GM21529 (cell line): ENCODE measurements around the gene IGLL5.
"Not testable (repeated sequence)": the region's sequence is repeated elsewhere in the genome, so short reads cannot be mapped to it uniquely, and the experiment has no call there.

Experiments used
- ATAC-seq: cut with Tn5 transposase; IDR thresholded peaks from one replicate; pipeline ENCODE4 v1.9.1; 2021; ENCODE audit not compliant: unreplicated experiment

Gene IGLL5

DNA sequence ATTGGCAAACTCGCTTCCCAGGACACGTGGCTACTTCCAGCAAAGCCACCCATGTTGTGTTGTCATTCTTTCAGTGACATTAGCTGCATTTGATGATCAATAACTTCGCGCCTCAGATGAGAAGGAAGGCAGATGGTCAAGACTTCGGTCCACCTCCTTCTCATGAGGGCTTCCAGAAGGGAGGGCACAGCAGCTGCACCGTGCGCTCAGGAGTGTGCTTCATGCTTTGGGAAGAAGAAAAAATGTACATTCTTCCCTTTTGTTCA lies 25.3 kb downstream of the IGLL5 start:
- ATAC-seq: no peak

DNA sequence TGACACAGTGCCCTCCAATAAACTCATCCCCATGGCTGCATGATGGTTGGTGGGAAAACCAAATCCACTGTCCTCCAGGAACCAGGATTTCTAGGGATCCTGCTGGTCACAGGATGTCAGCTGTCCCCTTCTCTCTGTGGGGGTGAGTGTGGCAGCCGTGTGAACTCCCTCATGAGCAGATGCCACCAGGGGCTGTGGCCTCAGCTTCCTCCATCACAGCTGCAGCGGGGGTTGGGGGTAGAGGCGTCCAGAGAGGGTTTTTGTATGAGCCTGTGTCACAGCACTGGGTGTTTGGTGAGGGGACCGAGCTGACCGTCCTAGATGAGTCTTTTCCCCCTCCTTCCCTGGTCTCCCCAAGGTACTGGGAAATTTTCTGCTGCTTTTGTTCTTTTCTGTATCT lies 26.4 kb downstream of the IGLL5 start:
- ATAC-seq: no peak

DNA sequence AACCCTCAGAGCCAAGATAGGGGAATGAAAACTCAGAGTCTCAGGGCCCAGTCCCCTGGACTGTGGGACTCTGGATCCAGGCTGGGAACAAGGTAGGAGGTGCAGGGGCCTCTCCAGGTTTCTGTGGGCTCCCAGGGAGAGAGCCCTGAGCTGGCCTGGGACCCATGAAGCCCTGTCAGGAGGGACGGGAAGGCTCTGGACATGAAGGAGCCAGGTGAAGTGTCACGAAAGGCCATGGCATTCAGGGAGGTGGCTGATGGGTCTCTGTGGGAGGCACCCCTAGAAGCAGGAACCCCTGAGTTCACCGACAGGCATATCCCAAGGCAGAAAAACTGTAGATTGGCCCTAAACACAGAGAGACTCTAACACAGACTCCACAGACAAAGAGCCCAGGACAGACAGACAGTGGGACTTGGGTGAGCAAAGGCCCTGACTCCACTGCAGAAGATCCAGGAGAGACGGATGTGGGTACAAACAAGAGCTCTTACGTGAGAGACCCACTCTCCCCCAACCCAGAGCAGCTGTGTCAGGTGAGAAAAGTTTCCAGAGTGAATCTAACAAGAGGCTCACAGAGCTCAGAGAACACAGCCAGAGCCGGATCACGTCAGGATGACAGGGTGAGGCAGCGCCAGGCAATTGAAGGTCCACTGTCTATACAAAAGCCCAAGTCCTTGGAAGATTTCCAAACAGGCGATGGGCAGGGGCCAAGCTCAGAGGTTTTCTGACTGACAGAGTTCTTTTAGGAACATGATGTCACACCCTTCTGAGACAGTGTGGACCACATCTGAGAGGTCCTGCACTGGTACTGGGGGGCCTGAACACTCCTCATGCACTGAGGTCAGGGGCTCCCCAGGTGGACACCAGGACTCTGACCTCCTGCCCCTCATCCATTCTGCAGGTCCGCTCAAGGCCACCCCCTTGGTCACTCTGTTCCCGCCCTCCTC lies 27.4 kb downstream of the IGLL5 start:
- ATAC-seq: no peak

DNA sequence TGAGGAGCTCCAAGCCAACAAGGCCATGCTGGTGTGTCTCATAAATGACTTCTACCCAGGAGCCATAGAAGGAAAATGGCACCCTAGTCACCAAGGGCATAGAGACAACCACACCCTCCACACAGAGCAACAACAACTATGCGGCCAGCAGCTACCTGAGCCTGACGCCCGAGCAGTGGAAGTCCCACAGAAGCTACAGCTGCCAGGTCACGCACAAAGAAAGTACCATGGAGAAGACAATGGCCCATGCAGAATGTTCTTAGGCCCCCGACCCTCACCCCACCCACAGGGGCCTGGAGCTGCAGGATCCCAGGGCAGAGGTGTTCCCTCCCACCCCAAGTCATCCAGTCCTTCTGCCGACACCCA lies 28.0 kb downstream of the IGLL5 start:
- no peak for ATAC-seq

DNA sequence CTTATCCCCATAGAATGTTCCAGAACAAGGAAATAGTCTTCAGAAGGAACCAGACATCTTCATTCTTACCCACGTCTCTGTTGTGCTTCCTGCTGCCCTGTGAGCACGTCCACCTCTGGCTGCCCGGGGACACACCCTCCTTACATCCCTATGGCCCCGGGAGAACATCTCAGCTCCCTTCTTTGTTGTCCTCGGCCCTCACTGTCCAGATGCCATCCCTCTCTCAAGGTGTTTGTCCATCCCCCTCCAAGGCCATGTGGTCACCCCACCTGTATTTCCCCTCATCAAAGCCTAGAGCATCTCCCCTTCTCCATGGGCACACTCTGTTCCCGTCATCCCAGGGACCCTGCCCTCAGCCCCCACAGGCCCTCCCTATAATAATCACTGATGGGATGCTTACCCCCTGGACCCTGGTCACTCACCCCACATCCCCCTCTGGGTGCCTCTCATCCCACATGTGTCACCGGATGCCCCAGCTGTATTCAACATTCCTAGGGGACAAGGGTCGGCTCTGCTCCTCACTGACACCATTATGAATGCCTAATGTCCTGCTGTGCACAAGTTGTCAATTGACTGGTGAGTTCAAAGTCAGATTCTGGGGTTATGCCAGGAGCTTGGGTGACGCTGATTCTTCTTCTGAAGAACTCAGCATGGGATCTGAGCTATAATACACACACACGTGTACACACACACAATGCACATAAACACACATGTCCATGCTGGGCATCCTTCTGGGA lies 28.8 kb downstream of the IGLL5 start:
- ATAC-seq: no peak

DNA sequence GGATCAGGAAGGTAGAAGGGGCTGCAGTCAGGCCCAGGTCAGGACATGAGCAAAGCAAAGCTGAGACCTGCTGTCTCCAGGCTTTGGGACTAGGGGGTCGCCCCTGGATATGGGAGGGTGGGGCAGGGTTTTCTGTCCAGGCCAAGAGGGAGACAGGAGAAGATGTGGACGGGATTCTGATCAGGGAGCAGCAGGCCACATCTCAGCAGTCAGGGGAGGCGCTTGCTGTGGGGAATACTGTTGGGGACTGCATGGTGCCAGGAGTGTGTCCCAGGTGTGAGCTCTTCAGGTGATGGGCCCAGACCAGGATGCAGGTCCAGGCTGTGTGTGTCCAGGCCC lies 29.3 kb downstream of the IGLL5 start:
- ATAC-seq: no peak

DNA sequence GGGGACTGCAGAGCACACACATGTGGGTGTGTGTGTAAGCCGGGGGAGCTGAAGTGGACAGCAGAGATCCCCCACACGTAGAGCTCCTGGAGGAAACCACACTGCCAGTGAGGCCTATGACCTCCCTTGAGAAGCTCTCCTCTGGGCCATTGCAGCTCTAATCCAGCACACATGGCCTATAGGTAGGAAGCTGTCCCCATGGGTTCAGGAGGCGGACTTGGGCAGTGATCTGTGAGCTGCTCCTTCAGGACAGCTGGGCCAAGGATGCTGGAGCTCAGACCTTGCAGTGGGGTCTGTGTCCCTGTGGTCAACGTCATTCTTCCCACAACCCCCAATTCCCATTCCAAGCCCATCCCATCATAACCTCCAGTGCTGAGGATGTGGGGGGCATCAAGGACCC lies 29.8 kb downstream of the IGLL5 start:
- no peak for ATAC-seq

DNA sequence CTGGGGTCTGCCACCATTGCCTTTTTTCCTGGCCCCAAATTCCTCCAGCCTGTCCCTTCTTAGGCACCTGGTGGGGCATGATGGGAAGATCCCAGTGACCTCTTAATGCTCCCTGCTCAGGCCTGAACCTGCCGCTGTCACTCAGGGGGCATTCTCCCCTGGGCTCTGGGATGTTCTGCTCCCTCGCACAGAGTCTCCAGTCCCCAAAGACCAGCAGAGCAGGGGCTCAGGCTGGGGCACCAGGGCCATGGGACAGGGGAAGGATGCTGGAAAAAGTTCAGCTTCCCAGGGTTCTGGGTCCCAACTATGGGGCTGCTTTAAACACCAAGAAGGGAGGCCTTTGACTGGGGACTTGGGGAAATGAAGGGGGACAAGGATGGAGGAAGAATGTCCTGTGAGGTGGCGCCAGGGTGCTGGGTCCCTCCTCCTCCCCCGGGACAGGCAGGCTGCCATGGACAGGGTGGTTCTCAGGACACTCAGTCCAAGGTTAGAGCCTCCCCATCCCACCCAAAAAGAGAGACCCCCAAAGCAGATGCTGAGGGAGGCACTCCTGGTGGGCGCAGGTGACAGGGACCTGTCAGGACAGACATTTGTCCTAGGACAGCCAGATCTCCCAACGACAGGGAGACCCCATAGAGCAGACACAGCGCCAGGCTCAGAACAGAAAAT lies 30.8 kb downstream of the IGLL5 start:
- ATAC-seq: no peak

DNA sequence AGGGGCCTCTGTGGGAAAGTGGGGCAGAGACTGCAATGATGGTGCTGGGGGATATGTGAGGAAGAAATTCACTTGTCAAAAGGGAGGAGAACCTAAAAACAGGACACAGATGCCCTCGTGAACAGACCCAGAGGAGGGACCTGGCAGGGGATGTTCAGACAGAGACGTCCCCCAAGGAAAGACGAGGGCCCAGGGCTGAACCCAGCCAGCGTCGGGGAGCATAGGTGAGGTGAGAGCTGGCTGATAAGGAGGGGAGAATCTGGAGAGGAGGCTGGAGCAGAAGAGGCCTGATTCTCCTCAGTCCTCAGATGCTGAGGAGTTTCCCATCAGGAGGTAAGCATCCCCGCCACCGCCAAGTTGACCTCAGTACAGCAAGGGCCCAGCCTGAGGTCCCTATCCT lies 31.4 kb downstream of the IGLL5 start:
- no peak for ATAC-seq

DNA sequence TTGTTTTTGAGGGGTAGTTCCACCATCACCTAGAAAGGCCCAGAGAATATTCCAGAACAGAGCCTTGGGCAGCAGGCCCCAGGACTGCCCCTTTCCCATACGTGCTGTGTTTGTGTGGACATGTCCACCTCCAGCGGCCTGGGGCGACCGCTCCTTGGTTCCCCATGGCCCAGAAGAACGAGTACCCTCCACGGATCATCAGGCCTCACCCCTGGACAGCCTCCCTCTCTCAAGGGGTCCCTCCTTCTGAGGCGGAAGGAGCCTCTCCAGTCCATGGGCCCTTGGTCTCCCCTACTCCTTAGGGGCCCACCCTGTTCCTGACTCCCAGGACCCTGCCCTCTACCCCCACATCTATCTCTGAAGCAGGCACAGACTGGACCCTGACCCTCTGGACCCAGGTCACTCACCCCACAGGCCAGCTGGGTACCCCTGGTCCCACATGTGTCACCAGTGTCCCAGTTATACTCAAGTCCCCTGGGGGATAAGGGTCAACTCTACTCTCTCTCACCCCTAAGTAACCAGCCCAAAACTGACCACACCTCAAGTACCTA lies 32.6 kb downstream of the IGLL5 start:
- no peak for ATAC-seq

DNA sequence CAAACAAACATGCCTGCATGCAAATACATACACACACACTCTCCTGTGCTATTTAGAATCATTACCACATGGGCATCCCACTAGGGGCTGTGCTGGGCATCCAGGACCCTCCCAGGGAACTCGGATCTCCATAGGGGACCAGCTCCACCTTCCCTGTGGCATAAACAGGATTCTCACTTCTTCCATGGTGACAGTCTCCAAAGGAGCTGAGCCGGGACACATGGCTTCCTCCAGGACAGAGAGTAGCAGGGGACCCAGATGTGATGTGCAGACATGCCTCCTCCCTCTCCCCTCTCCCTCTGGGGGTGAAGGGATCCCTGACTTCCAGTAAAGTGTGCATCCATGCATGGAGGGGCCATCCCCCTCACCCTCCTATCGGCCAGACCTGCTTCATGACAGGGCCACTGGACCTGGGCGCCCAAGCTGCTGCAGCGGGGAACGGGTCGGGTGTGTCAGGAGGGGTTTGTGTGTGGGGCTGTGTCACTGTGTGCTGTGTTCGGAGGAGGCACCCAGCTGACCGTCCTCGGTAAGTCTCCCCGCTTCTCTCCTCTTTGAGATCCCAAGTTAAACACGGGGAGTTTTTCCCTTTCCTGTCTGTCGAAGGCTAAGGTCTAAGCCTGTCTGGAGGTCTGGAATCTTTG lies 33.4 kb downstream of the IGLL5 start:
- ATAC-seq: no peak

DNA sequence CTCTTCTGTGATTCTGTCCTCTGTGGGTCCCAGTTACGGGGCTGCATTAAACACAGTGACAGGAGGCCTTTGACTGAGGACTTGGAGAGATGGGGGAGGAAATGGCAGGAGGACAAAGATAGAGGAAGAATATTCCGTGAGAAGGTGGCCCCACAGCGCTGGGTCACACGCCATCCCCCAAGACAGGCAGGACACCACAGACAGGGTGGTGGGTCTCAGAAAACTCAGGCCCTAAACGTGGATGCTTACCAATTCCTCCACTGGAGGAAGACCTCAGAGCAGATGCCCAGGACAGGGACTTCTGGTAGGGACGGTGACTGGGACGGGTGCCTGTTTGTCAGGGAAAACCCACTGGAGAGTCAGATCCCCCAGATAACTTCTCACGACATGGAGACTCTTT lies 34.0 kb downstream of the IGLL5 start:
- no peak for ATAC-seq

DNA sequence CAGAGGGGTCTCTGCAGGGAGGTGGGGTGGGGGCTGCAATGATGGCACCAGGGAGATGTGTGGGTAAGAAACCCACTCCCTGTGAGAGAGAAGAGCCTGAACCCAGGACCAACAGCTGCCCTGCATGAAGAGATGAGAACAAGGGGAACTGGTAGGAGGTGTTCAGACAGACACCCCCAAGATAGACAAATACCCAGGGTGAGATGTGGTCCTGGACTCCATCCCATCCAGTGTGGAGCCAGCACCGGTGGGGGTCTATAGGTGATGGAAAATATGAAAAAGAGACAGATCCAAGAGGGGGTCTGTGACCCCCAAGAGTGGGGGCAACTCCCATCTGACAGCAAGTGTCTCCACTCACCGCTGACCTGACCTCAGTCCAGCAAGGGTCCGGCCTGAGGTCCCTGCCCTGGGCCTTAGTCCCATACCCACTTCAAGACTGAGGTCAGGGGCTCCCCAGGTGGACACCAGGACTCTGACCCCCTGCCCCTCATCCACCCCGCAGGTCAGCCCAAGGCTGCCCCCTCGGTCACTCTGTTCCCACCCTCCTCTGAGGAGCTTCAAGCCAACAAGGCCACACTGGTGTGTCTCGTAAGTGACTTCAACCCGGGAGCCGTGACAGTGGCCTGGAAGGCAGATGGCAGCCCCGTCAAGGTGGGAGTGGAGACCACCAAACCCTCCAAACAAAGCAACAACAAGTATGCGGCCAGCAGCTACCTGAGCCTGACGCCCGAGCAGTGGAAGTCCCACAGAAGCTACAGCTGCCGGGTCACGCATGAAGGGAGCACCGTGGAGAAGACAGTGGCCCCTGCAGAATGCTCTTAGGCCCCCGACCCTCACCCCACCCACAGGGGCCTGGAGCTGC lies 34.7 kb downstream of the IGLL5 start:
- not testable (repeated sequence) for ATAC-seq

DNA sequence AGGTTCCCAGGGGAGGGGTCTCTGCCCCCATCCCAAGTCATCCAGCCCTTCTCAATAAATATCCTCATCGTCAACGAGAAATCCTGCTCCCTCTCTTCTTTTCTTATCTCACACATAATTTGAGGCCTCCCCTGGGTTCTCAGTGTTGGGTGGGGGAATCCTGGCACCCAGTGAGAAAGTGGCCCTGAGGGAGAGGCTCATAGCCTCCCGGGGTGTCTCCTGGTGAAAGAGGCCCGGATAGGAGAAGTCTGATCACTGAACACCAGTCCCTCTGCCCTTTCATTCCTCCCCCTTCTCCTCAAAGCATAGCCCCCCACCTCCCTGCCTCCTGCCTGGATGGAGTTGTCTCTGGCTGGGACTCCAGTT lies 35.3 kb downstream of the IGLL5 start:
- no peak for ATAC-seq

DNA sequence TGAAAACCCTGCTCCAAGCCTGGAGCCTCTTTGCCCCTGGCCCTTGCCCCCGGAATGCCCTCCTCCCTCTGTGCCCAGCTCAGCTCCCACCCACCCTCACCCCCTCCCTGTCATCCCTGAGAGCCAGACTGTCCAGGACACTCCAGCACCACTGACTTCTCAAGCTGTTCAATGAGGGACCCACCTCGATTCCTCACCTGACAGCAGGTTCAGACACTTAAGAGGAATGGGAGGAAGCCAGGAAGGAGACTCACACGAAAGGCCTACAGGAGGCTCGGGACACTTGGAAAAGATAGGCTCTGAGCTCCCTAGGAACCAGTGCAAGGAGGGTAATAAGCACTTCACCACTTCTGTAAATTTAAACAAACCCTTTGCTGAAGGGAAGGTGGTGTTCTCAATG lies 35.8 kb downstream of the IGLL5 start:
- no peak for ATAC-seq

DNA sequence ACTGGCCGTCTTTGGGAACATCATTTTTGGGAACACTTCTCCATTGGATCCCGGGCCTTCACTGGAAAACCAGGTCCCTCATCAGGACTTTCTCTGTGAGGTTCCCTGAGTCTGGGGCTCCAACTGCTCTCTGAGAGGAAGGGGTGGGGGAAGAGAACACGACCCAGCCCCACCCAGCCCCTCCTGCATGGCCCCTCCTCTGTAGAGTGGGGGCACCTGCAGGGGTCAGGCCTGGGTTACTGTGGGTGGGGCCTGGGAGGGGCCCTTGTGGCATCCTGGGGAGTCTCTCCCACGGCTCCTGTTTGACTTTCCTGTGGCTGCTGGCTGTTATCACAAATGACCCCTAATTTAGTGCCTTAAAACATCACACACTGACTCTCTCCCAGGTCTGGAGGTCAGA lies 36.3 kb downstream of the IGLL5 start:
- no peak for ATAC-seq

DNA sequence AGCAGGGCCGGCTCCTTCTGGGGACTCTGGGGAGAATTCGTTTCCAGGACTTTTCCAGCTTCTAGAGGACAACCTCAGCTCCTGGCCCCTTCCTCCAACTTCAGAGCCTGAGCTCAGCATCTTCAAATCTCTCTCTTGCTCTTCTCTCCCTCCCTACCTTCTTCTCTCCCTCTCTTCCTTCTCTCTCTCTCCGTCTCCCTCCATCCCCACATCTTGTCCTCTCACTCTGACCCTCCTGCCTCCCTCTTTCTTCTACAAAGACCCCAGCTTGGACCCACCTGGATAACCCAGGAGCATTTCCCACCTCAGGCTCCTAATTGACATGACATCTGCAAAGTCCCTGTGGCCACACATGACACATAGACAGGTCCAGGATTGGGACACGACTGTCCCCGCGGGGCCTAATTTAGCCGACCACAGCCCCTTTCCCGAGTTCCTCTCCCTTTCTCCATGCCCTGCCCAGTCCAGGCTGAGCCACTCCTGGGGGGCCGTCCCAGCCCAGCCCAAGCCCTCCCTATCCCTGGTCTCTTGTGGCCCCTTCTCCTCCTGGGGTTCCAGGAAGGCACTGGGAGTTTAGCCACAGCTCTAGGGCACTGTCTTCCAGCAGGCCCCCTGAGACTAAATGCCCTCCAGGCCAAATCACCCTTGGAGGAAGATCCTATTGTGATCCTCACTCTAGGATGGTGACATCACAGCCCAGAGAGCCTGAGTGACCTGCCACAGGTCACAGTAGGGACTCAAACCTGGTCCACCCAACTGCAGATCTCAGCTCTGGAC lies 36.9 kb downstream of the IGLL5 start:
- no peak for ATAC-seq

DNA sequence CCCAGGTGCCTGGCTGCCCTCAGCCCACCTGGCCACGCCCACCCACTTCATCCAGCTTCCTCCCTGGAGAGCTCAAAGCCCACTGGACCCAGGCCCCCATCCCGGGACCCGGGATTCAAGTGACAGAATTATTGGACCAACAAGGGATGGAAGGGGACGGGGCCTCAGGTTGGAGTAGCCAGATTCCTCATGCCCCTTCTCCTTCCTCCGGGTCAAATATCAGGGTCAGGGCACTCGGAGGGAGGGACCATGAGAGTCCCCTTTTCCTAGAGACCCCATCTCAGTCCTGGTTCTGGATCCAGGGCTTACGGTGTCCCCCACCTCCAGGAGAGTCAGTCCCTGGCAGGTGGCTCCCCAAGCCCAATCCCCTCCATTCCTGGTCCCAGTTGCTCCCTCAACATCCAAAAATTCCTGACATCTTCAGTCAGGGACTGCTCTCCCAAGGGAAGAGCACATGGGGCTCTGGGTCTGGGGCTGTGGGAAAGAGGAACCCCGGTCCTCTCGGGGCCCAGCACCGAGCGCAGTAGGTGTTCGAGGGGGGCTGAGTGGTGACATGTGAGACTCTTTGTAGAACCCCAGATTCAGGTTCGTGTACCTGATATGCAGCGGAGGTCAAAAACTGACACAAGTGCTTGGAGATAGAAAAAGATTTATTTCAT lies 37.7 kb downstream of the IGLL5 start:
- ATAC-seq: no peak

DNA sequence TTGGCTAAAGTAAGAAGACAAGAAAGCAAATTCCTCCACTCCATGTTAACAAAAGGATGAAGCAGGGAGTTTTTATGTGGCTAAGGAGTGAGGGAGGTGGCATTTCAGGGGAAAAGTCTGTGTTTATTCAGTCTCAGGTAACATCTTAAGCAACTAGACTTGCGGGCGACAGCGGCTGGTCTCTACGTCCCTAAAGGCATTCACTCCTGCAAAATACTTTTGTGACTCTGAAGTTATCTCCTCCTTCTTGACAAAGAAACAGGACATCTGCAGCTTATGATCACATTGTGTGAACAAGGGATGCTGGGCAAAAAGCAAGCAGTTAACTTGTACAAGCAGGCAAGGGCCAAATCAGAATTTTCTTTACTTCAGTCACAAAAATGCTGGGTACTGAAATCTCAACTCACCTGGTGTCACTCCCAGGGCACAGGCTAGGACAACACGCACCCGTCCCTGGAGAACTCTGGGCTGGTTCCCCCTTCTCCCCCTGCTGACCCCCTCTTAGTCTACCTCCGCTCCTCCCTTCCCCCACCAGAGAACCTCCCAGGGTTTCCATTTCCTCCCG lies 38.3 kb downstream of the IGLL5 start:
- no peak for ATAC-seq
